Lung (tissue), 12 donors: ENCODE measurements around the gene DHRS3. TPM values are rescaled to one million over a fixed set of nuclear protein-coding genes. Genes with fewer than 3 reads are reported as not detected.

ENCODE experiments used
- ATAC-seq: fragments of 200-7000 bp; cut with Tn5 transposase; one replicate; pipeline ENCODE4 v1.9.1; 2020; ENCODE audit warnings: moderate number of reproducible peaks; ENCODE audit not compliant: insufficient read depth, low FRiP score
- DNase-seq, 3 donors: peaks; one replicate each; pipeline ENCODE4 v3.0.0-alpha.2; 2013 to 2017
- H3K27ac ChIP-seq, 2 donors: one replicate each; pipeline ENCODE4 v1.5.1; 2013; ENCODE audit warnings: mild to moderate bottlenecking in 2 of 2, moderate library complexity in 2 of 2, control low read depth in 1 of 2, inconsistent platforms in 1 of 2, low read depth in 1 of 2, low read length in 1 of 2
- H3K27me3 ChIP-seq, 3 donors: one replicate each; pipeline ENCODE4 v1.5.1; 2013; ENCODE audit warnings: low read length in 2 of 3; ENCODE audit not compliant: control insufficient read depth in 3 of 3, insufficient read depth in 3 of 3
- H3K36me3 ChIP-seq, 4 donors: one replicate each; pipeline ENCODE4 v1.5.1; 2013; ENCODE audit warnings: low read length in 4 of 4, mild to moderate bottlenecking in 1 of 4, moderate library complexity in 1 of 4; ENCODE audit not compliant: control insufficient read depth in 4 of 4, insufficient read depth in 4 of 4
- H3K4me1 ChIP-seq, 5 donors: one replicate each; pipeline ENCODE4 v1.5.1; 2013; ENCODE audit warnings: low read length in 5 of 5, mild to moderate bottlenecking in 2 of 5, moderate library complexity in 1 of 5; ENCODE audit not compliant: control insufficient read depth in 5 of 5, insufficient read depth in 5 of 5
- H3K4me3 ChIP-seq: one replicate; pipeline ENCODE4 v1.5.1; 2013; ENCODE audit warnings: mild to moderate bottlenecking, control low read depth, moderate library complexity
- H3K9ac ChIP-seq, 2 donors: one replicate each; pipeline ENCODE4 v1.5.1; 2013; ENCODE audit warnings: low read length in 2 of 2, control low read depth in 1 of 2; ENCODE audit not compliant: insufficient read depth in 1 of 2
- H3K9me3 ChIP-seq, 4 donors: one replicate each; pipeline ENCODE4 v1.5.1; 2013; ENCODE audit warnings: low read length in 3 of 4, mild to moderate bottlenecking in 1 of 4, moderate library complexity in 1 of 4; ENCODE audit not compliant: control insufficient read depth in 4 of 4, insufficient read depth in 3 of 4
- CTCF ChIP-seq: IDR thresholded peaks from 2 replicates; pipeline ENCODE4 v1.5.1; 2012; ENCODE audit warnings: mild to moderate bottlenecking; ENCODE audit errors: control extremely low read depth, extremely low read depth
- WGBS, 2 donors: extraction: QIAGEN DNeasy Blood & Tissue Kit; methylation state at CpG; one replicate each; pipeline ENCODE4 v1.1.7; 2013; 5-methylcytosine and 5-hydroxymethylcytosine counted together
- polyA plus RNA-seq, 2 donors: library from polyadenylated mRNA; stranded (reverse); fragments of 200-250 nt; gene quantifications; one replicate each; pipeline ENCODE4 v1.2.1, GENCODE V29; 2013
- total RNA-seq, 2 donors: library from RNA; depleted of rRNA in 1 of 2; stranded (reverse); fragments of >200 nt in 1 of 2; gene quantifications; one replicate each; pipeline ENCODE4 v1.2.1, GENCODE V29; 2014 to 2021
- donor health status: control.
- donor health status: control.
- donor health status: Bipolar disorder and iron deficiency.
- donor health status: healthy.
- donor health status: DM: yes; HTN: yes; CAD: no.

Gene DHRS3
- total and polyA plus RNA-seq, 4 donors, result 56.7 to 109 (median 79.8) TPM

GRCh38 chr1:12532405-12533315, 85.3 kb downstream of the DHRS3 start:
- Histone ChIP-seq H3K9ac (no peak overlapping the region), H3K27ac (no peak overlapping the region), H3K27me3 (peaks cover 0 to 2% (median 0%) of the 10 kb centered on the region in 3 donors), H3K4me3 (no peak overlapping the region), H3K36me3 (no peaks in the 10 kb centered on the region), H3K9me3 (no peaks in the 10 kb centered on the region), H3K4me1 (peaks cover 0 to 10% (median 9%) of the 10 kb centered on the region in 5 donors)
- TF ChIP-seq CTCF, result no peak
- no peak for DNase-seq
- 92 to 97% methylated on average over 19 of the region's 19 CpGs for WGBS, 2 donors
- no peak for ATAC-seq

GRCh38 chr1:12531179-12531499, 86.9 kb downstream of the DHRS3 start:
- no peak overlapping the region for H3K9ac ChIP-seq
- no peaks in the 10 kb centered on the region for H3K36me3 ChIP-seq
- 45 to 71% methylated on average over 1 of the region's 1 CpG for WGBS, 2 donors
- no peak overlapping the region for H3K4me3 ChIP-seq
- no peak for DNase-seq
- H3K4me1 ChIP-seq, result peaks cover 0 to 13% (median 10%) of the 10 kb centered on the region in 5 donors
- H3K27ac ChIP-seq, result no peak overlapping the region
- ATAC-seq, result no peak
- H3K9me3 ChIP-seq, result no peaks in the 10 kb centered on the region
- H3K27me3 ChIP-seq, result no peaks in the 10 kb centered on the region
- no peak for TF ChIP-seq CTCF

GRCh38 chr1:12530462-12531178, 87.4 kb downstream of the DHRS3 start:
- WGBS, 2 donors, result 61 to 80% methylated on average over 11 of the region's 11 CpGs
- Histone ChIP-seq H3K36me3 (no peaks in the 10 kb centered on the region), H3K27me3 (no peaks in the 10 kb centered on the region), H3K9ac (no peak overlapping the region), H3K9me3 (no peaks in the 10 kb centered on the region), H3K4me3 (no peak overlapping the region), H3K27ac (no peak overlapping the region), H3K4me1 (peaks cover 0 to 13% (median 11%) of the 10 kb centered on the region in 5 donors)
- ATAC-seq (no peak), DNase-seq (no peak)
- no peak for TF ChIP-seq CTCF
